ENCODE measurements around the gene AFG1L. TPM values are rescaled to one million over a fixed set of nuclear protein-coding genes. Genes with fewer than 3 reads are reported as not detected.
"Not testable (repeated sequence)": the region's sequence is repeated elsewhere in the genome, so short reads cannot be mapped to it uniquely, and the experiment has no call there.

Gene AFG1L
- total and polyA plus RNA-seq, 8 donors = 0.45 to 18.5 (median 2.9) TPM; not detected in 1

DNA sequence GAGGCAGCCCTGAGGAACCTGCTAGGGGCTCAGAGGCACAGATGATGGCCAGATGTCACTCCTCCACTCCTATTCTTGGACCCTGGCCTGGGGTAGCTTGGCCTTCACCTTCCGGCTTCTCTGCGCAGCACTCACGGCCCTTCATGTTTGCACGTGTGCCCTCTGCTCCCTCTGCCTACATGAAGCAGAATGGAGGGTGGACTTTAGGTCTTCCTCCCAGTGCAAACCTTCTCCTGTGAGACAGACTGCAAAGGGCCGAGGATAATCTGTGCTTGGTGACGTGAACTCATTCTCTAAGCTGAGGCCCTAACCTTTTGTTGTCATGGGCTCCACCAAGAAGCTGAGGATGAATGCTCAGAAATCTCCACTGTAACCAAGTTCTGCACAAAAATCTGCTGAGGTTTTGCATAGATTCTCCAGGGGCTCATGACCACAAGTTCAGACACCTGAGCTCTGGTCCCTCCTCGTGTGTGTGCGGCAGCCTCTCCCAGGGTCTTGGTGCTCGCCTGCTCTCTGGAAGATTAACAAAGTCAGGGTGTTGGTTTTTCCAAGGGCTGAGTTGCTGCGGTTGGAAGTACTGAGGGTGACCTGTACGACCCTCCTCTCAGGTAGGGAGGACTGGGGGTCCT, 240.4 kb downstream of the AFG1L start:
- Histone ChIP-seq H3K4me3 (no peak overlapping the region), H3K27me3 (no peaks in the 10 kb centered on the region), H3K27ac (no peak overlapping the region), H3K4me1 (peaks cover 0 to 9% (median 0%) of the 10 kb centered on the region in 4 donors), H3K9me3 (peaks cover 0 to 4% (median 0%) of the 10 kb centered on the region in 4 donors), H3K36me3 (no peaks in the 10 kb centered on the region)
- TF ChIP-seq POLR2A (IDR thresholded peaks at IDR 0.05) (no peak), POLR2AphosphoS5 (IDR thresholded peaks at IDR 0.05) (no peak), EP300 (IDR thresholded peaks at IDR 0.05) (no peak)
- TF ChIP-seq, protein P1, sequence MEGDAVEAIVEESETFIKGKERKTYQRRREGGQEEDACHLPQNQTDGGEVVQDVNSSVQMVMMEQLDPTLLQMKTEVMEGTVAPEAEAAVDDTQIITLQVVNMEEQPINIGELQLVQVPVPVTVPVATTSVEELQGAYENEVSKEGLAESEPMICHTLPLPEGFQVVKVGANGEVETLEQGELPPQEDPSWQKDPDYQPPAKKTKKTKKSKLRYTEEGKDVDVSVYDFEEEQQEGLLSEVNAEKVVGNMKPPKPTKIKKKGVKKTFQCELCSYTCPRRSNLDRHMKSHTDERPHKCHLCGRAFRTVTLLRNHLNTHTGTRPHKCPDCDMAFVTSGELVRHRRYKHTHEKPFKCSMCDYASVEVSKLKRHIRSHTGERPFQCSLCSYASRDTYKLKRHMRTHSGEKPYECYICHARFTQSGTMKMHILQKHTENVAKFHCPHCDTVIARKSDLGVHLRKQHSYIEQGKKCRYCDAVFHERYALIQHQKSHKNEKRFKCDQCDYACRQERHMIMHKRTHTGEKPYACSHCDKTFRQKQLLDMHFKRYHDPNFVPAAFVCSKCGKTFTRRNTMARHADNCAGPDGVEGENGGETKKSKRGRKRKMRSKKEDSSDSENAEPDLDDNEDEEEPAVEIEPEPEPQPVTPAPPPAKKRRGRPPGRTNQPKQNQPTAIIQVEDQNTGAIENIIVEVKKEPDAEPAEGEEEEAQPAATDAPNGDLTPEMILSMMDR (IDR thresholded peaks at IDR 0.05) = no peak
- no peak for DNase-seq
- 87 to 94% (median 91%) methylated on average over 8 to 11 of the region's 11 CpGs for WGBS, 5 donors
- intact Hi-C loops (cut with DNase I; ENCODE audit: low total_unique reads) = no loop called here

DNA sequence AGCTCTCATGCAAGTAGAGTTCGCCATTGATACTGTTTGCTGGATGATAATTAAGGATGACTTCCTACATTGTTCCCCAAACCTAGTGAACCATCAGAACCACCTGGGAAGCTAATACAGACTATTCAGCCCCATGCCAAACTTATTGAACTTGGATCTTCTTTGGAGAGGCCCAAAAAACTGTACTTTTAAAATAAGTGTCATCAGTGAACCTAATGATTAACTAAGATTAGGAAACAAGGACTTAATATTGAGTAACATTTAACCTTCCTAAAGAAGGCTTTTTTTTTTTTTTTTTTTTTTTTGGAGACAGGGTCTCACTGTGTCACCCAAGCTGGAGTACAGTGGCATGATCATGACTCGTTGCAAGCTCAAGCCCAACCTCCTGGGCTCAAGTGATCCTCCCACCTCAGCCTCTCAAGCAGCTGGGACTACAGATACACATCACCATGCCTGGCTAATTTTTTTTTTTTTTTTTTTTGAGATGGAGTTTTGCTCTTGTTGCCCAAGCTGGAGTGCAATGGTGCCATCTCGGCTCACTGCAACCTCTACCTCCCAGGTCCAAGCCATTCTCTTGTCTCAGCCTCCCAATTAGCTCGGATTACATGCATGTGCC, 241.2 kb downstream of the AFG1L start:
- 83 to 92% (median 91%) methylated on average over 4 of the region's 4 CpGs for WGBS, 5 donors
- H3K9me3 ChIP-seq; H3K27ac ChIP-seq; H3K4me1 ChIP-seq; H3K27me3 ChIP-seq; H3K36me3 ChIP-seq; DNase-seq; H3K4me3 ChIP-seq; intact Hi-C loops (cut with DNase I; ENCODE audit: low total_unique reads): not testable (repeated sequence)

DNA sequence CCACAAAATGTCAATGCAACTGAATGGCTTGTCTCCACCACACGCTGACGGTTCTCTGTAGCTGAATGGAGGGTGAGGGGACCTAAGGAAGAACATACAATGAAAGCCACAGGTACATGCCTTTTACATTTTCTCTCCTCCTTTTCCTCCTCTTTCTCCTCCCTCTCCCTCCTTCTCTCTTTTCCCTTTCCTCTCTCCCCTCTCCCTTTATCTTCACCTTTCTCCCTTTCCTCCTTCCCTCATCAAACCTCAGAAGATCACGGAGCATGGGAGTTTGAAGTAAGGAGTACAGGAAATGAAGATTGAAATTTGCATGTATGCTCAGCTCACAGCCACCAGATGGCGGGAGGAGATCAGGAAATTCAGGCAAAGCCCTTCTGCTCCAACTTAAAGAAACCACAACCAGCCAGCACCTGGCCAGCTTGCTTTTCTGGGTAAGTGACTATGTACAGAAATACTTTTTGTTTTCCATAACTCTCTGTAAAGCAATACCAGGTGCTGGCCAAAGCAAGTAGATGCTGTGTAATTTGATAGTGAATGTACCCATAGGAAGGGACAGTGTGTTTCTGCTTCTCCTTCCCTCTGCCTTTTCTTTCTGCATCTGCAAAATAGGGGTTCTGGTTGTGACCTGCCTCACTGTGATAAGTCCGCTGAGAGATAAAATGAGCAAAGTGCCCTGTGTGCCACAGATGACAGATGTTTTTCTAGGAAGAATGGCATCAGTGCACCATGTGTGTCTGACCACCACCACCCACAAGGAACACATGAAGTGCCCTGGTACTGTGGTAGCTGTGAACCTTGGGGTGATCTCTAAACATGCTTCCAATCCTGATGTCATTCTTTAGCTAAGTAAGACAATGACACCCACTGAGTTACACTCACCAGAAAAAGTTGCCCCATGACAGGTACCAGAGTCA, 247.2 kb downstream of the AFG1L start:
- Histone ChIP-seq H3K9me3 (peaks cover 0 to 4% (median 0%) of the 10 kb centered on the region in 4 donors), H3K4me3 (peak overlapping the region in 2 of 4 donors; percentile 5 to 18), H3K36me3 (no peaks in the 10 kb centered on the region), H3K27ac (peak overlapping the region in 4 of 5 donors; percentile 27 to 50 (median 38)), H3K4me1 (peaks cover 0 to 21% (median 5%) of the 10 kb centered on the region in 4 donors), H3K27me3 (no peaks in the 10 kb centered on the region)
- WGBS, 5 donors = 3 to 14% (median 10%) methylated on average over 5 of the region's 5 CpGs
- intact Hi-C loops (cut with DNase I; ENCODE audit: low total_unique reads) = loop anchor here (5.0 to 10.0 kb wide), 3 partner anchors 290 to 533 kb away; no protein-coding TSS in a partner anchor
- TF ChIP-seq POLR2AphosphoS5 (IDR thresholded peaks at IDR 0.05) (peak in 1 of 3 donors; percentile 61), EP300 (IDR thresholded peaks at IDR 0.05) (no peak), POLR2A (IDR thresholded peaks at IDR 0.05) (no peak)
- TF ChIP-seq, protein P1 (IDR thresholded peaks at IDR 0.05) = peak in 5 of 7 experiments; percentile 57 to 98 (median 85)
- DNase-seq = peak; percentile 81 to 94

DNA sequence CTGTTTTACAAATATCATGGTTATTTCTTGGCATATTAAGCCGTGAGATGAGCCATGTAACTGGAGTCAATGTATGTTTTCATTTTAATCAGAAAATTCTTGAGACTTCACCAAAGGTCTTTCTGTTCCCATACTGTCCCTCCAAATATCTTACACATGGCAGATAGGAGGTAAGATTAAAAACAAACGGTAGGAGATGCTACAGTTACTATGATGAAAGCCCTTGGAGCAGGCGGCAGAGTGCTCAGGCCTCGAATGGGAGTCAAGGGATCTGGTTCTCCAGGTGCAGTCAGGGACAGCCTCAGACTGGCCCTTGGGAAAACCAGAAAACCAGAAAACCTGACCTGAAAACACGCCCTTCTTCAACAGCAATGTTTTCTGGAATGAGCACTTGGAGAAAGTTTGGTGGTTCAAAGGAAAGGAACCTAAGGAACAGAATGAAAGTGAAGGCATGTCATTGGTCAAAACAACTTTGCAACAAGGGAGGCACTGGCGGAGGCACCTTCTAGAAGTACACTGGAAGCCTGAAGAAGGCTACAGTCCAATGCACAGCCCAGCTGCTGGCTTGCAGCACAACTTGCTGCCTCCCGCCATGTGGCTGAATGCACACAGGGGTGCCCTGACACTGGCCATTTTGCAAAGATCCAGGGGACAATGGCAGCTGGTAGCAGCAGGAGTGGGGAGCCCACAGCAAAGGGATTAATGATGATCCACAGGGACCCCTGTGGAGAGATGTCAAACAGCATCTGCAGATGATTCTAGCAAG, 248.5 kb downstream of the AFG1L start:
- H3K4me1 ChIP-seq = peaks cover 0 to 21% (median 5%) of the 10 kb centered on the region in 4 donors
- H3K4me3 ChIP-seq = no peak overlapping the region
- 78 to 91% (median 85%) methylated on average over 7 of the region's 7 CpGs for WGBS, 5 donors
- no peaks in the 10 kb centered on the region for H3K36me3 ChIP-seq
- no peak overlapping the region for H3K27ac ChIP-seq
- peaks cover 0 to 4% (median 0%) of the 10 kb centered on the region in 4 donors for H3K9me3 ChIP-seq
- intact Hi-C loops (cut with DNase I; ENCODE audit: low total_unique reads) = loop anchor here (5.0 to 10.0 kb wide), 3 partner anchors 289 to 531 kb away; no protein-coding TSS in a partner anchor
- H3K27me3 ChIP-seq = no peaks in the 10 kb centered on the region
- TF ChIP-seq POLR2AphosphoS5 (IDR thresholded peaks at IDR 0.05) = no peak
- TF ChIP-seq, protein P1 (IDR thresholded peaks at IDR 0.05) = no peak
- no peak for TF ChIP-seq EP300 (IDR thresholded peaks at IDR 0.05)
- TF ChIP-seq POLR2A (IDR thresholded peaks at IDR 0.05) = no peak
- no peak for DNase-seq

Data from stomach (tissue), 9 donors.